SK-N-SH (cell line): ENCODE data around the gene SMG7. TPM values are rescaled to one million over a fixed set of nuclear protein-coding genes. Genes with fewer than 3 reads are reported as not detected.
A peak's percentile ranks its signal among the peaks of the same experiment; 100 is the strongest.

Experiments used
- CTCF ChIA-PET: fragments of 300-600, 350-600 bp; formaldehyde crosslinking; extraction: SDS; loops from one replicate; lab custom pipeline; 2021; lab: Yijun Ruan, JAX
- POLR2A ChIA-PET: fragments of 350-600 bp; sonication (Branson Sonifier 250); formaldehyde crosslinking; extraction: SDS; loops from one replicate; lab custom pipeline; 2020; ENCODE audit warnings: antibody characterized with exemption, inconsistent platforms; lab: Yijun Ruan, JAX
- DNase-seq: peaks from one replicate; pipeline ENCODE4 v3.0.0; 2012
- H2AFZ ChIP-seq: fragments of 200-600 bp; sonication (generic); 2 replicates; pipeline ENCODE4 v1.8.1; 2016; ENCODE audit warnings: antibody characterized with exemption, mild to moderate bottlenecking, low read depth
- H3F3A ChIP-seq: fragments of 200-600 bp; sonication (generic); replicated peaks from 2 replicates; pipeline ENCODE3; 2016; ENCODE audit warnings: antibody characterized with exemption, mild to moderate bottlenecking; ENCODE audit not compliant: insufficient read depth
- H3K27ac ChIP-seq, 2 experiments: fragments of 200-500 bp in 1 of 2; fragments of 200-600 bp in 1 of 2; sonication (Bioruptor generic) in 1 of 2; sonication (generic), shearing (Covaris generic) in 1 of 2; 2 replicates each; pipeline versions ENCODE4 v1.5.1 to v1.6.1; 2014 to 2016; ENCODE audit warnings: low read depth in 2 of 2, inconsistent platforms in 1 of 2, low read length in 1 of 2, mild to moderate bottlenecking in 1 of 2, mixed read lengths in 1 of 2
- H3K27me3 ChIP-seq: fragments of 200-600 bp; sonication (generic), shearing (Covaris generic); 2 replicates; pipeline ENCODE4 v1.6.1; 2016; ENCODE audit warnings: mixed run types; ENCODE audit not compliant: insufficient read depth
- H3K36me3 ChIP-seq, 2 experiments: fragments of 200-500 bp in 1 of 2; fragments of 200-600 bp in 1 of 2; sonication (Bioruptor generic) in 1 of 2; sonication (generic) in 1 of 2; replicated peaks in 1 of 2; 2 replicates each; pipeline versions ENCODE3 to v1.5.1; 2014 to 2016; ENCODE audit warnings: low read length in 1 of 2, mild to moderate bottlenecking in 1 of 2; ENCODE audit not compliant: insufficient read depth in 2 of 2, control insufficient read depth in 1 of 2
- H3K4me1 ChIP-seq, 2 experiments: fragments of 200-500 bp in 1 of 2; fragments of 200-600 bp in 1 of 2; sonication (Bioruptor generic) in 1 of 2; sonication (generic), shearing (Covaris generic) in 1 of 2; 2 replicates each; pipeline versions ENCODE4 v1.5.1 to v1.6.1; 2014 to 2016; ENCODE audit warnings: low read depth in 1 of 2, low read length in 1 of 2, mixed run types in 1 of 2; ENCODE audit not compliant: insufficient read depth in 2 of 2, control insufficient read depth in 1 of 2
- H3K4me2 ChIP-seq: fragments of 200-600 bp; sonication (generic), shearing (Covaris generic); 2 replicates; pipeline ENCODE4 v1.6.1; 2017; ENCODE audit warnings: mixed run types
- H3K4me3 ChIP-seq, 2 experiments: fragments of 200-500 bp in 1 of 2; fragments of 200-600 bp in 1 of 2; sonication (Bioruptor generic) in 1 of 2; sonication (generic), shearing (Covaris generic) in 1 of 2; 2 replicates each; pipeline versions ENCODE4 v1.5.1 to v1.8.1; 2014 to 2016; ENCODE audit warnings: low read depth in 2 of 2, inconsistent platforms in 1 of 2, low read length in 1 of 2, mild to moderate bottlenecking in 1 of 2, mixed read lengths in 1 of 2, moderate library complexity in 1 of 2
- H3K79me2 ChIP-seq: fragments of 200-600 bp; sonication (generic); 2 replicates; pipeline ENCODE4 v1.8.1; 2017; ENCODE audit warnings: mild to moderate bottlenecking; ENCODE audit not compliant: insufficient read depth
- H3K9ac ChIP-seq: fragments of 200-600 bp; sonication (generic); 2 replicates; pipeline ENCODE4 v1.6.1; 2017; ENCODE audit warnings: mixed run types
- H3K9me2 ChIP-seq: fragments of 200-600 bp; sonication (generic); 2 replicates; pipeline ENCODE4 v1.6.1; 2017; ENCODE audit warnings: mixed run types
- H3K9me3 ChIP-seq: fragments of 200-600 bp; sonication (generic); 2 replicates; pipeline ENCODE4 v1.6.1; 2017; ENCODE audit warnings: mixed run types, mild to moderate bottlenecking, moderate library complexity
- H4K20me1 ChIP-seq: fragments of 200-600 bp; sonication (generic); 2 replicates; pipeline ENCODE4 v1.6.1; 2017; ENCODE audit warnings: mild to moderate bottlenecking, mixed run types; ENCODE audit not compliant: insufficient read depth
- CHD2 ChIP-seq: fragments of 150-350 bp; IDR thresholded peaks from 2 replicates; pipeline ENCODE4 v1.6.1; 2018; ENCODE audit warnings: low read length; ENCODE audit not compliant: partially characterized antibody
- ELF1 ChIP-seq: IDR thresholded peaks from 2 replicates; pipeline ENCODE4 v1.4.0; 2012
- EP300 ChIP-seq, 2 experiments: IDR thresholded peaks; 2 replicates each; pipeline versions ENCODE4 v1.4.0 to v1.6.1; 2012; ENCODE audit warnings: borderline replicate concordance in 1 of 2, low read depth in 1 of 2, low read length in 1 of 2
- FOXM1 ChIP-seq: IDR thresholded peaks from 2 replicates; pipeline ENCODE4 v1.4.0; 2012; ENCODE audit warnings: low read depth, mild to moderate bottlenecking
- GABPA ChIP-seq: IDR thresholded peaks from 2 replicates; pipeline ENCODE4 v1.4.0; 2012; ENCODE audit warnings: low read depth, mild to moderate bottlenecking
- IRF3 ChIP-seq: fragments of 150-350 bp; IDR thresholded peaks from 2 replicates; pipeline ENCODE4 v1.6.1; 2016; ENCODE audit warnings: mild to moderate bottlenecking, low read depth, low read length
- JUND ChIP-seq: IDR thresholded peaks from 2 replicates; pipeline ENCODE4 v1.4.0; 2012
- MEF2A ChIP-seq: IDR thresholded peaks from 2 replicates; pipeline ENCODE4 v1.4.0; 2012; ENCODE audit warnings: low read depth, borderline replicate concordance
- MXI1 ChIP-seq: IDR thresholded peaks from 2 replicates; pipeline ENCODE4 v1.6.1; 2012; ENCODE audit warnings: mild to moderate bottlenecking, low read depth, low read length, improper control_type of control experiment
- NFIC ChIP-seq: IDR thresholded peaks from 2 replicates; pipeline ENCODE4 v1.4.0; 2012; ENCODE audit warnings: borderline replicate concordance
- POLR2AphosphoS5 ChIP-seq: IDR thresholded peaks from 2 replicates; pipeline ENCODE4 v1.6.1; 2012; ENCODE audit warnings: low read depth, low read length
- RXRA ChIP-seq: IDR thresholded peaks from 2 replicates; pipeline ENCODE4 v1.4.0; 2012; ENCODE audit warnings: low read depth, mild to moderate bottlenecking, borderline replicate concordance
- SIN3A ChIP-seq: IDR thresholded peaks from 2 replicates; pipeline ENCODE4 v1.6.1; 2012; ENCODE audit warnings: low read depth, mild to moderate bottlenecking, low read length, moderate library complexity, borderline replicate concordance
- SMC3 ChIP-seq: IDR thresholded peaks from 2 replicates; pipeline ENCODE4 v1.6.1; 2012; ENCODE audit warnings: low read depth, low read length, improper control_type of control experiment
- TAF1 ChIP-seq: IDR thresholded peaks from 2 replicates; pipeline ENCODE4 v1.6.1; 2012; ENCODE audit warnings: low read depth, mild to moderate bottlenecking, low read length, moderate library complexity, borderline replicate concordance
- TCF12 ChIP-seq: IDR thresholded peaks from 2 replicates; pipeline ENCODE4 v1.4.0; 2012
- TEAD4 ChIP-seq: IDR thresholded peaks from 2 replicates; pipeline ENCODE4 v1.4.0; 2012; ENCODE audit warnings: mild to moderate bottlenecking, borderline replicate concordance; ENCODE audit not compliant: insufficient read depth
- USF1 ChIP-seq: IDR thresholded peaks from 2 replicates; pipeline ENCODE4 v1.4.0; 2012; ENCODE audit warnings: low read depth, borderline replicate concordance
- ZBTB33 ChIP-seq: IDR thresholded peaks from 2 replicates; pipeline ENCODE4 v1.4.0; 2012; ENCODE audit warnings: low read depth, borderline replicate concordance
- WGBS: methylation state at CpG from one replicate; pipeline ENCODE4 v1.1.6; 2017; ENCODE audit warnings: low lambda C conversion rate; 5-methylcytosine and 5-hydroxymethylcytosine counted together
- polyA plus RNA-seq, 3 experiments: library from polyadenylated mRNA; depleted of rRNA; stranded (reverse); fragments of >200 nt; gene quantifications; 2 replicates each; pipeline ENCODE4 v1.2.3, GENCODE V29; 2012
- TF ChIP-seq, protein P1 (sequence below): IDR thresholded peaks from 2 replicates; pipeline ENCODE4; 2012
- TF ChIP-seq, protein P2 (sequence below): fragments of 200-600 bp; sonication (generic); IDR thresholded peaks from 2 replicates; pipeline ENCODE4 v1.6.1; 2017; ENCODE audit warnings: antibody characterized with exemption, mild to moderate bottlenecking, moderate library complexity
- TF ChIP-seq, protein P3 (sequence below): IDR thresholded peaks from 2 replicates; pipeline ENCODE4 v1.4.0; 2012; ENCODE audit warnings: low read depth

SMG7 gene
- polyA plus RNA-seq, 1 of the 3 experiments (the other 2 are of a cell fraction): 19.8 TPM

GRCh38 chr1:183470961-183471742 lies 1.1 kb upstream of the SMG7 start:
- WGBS: 2% methylated on average over 17 of the region's 47 CpGs
- Histone ChIP-seq H3K27me3 (no peaks in the 10 kb centered on the region), H3F3A (peaks cover 8% of the 10 kb centered on the region), H3K9ac (peak overlapping the region; percentile 95)
- POLR2A ChIA-PET: interaction anchor here (0.5 kb wide), 1 partner anchor 440 kb away, joined by 6 read pairs; no protein-coding TSS in a partner anchor
- TF ChIP-seq, protein P1, sequence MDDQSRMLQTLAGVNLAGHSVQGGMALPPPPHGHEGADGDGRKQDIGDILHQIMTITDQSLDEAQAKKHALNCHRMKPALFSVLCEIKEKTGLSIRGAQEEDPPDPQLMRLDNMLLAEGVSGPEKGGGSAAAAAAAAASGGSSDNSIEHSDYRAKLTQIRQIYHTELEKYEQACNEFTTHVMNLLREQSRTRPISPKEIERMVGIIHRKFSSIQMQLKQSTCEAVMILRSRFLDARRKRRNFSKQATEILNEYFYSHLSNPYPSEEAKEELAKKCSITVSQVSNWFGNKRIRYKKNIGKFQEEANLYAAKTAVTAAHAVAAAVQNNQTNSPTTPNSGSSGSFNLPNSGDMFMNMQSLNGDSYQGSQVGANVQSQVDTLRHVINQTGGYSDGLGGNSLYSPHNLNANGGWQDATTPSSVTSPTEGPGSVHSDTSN: peak; percentile 2; the same call in 1 of the 2 replicates
- no peak for TF ChIP-seq IRF3
- 0 out of 2 replicates have a peak, but pooled peaks have one; percentile 32 for TF ChIP-seq RXRA
- TF ChIP-seq FOXM1: 0 out of 2 replicates have a peak, but pooled peaks have one; percentile 14
- TF ChIP-seq, protein P2, sequence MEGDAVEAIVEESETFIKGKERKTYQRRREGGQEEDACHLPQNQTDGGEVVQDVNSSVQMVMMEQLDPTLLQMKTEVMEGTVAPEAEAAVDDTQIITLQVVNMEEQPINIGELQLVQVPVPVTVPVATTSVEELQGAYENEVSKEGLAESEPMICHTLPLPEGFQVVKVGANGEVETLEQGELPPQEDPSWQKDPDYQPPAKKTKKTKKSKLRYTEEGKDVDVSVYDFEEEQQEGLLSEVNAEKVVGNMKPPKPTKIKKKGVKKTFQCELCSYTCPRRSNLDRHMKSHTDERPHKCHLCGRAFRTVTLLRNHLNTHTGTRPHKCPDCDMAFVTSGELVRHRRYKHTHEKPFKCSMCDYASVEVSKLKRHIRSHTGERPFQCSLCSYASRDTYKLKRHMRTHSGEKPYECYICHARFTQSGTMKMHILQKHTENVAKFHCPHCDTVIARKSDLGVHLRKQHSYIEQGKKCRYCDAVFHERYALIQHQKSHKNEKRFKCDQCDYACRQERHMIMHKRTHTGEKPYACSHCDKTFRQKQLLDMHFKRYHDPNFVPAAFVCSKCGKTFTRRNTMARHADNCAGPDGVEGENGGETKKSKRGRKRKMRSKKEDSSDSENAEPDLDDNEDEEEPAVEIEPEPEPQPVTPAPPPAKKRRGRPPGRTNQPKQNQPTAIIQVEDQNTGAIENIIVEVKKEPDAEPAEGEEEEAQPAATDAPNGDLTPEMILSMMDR: peak; percentile 13; the same call in 1 of the 2 replicates
- 0 out of 2 replicates have a peak, but pooled peaks have one; percentile 12 for TF ChIP-seq NFIC
- TF ChIP-seq SMC3: no peak
- TF ChIP-seq, protein P3, sequence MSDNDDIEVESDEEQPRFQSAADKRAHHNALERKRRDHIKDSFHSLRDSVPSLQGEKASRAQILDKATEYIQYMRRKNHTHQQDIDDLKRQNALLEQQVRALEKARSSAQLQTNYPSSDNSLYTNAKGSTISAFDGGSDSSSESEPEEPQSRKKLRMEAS: peak; percentile 97
- peak; percentile 44; the same call in 1 of the 2 replicates for TF ChIP-seq TCF12
- peak; percentile 35 for TF ChIP-seq TAF1
- TF ChIP-seq ELF1: peak; percentile 42; the same call in 1 of the 2 replicates
- no peak for TF ChIP-seq GABPA
- TF ChIP-seq USF1: peak; percentile 42; the same call in 1 of the 2 replicates
- TF ChIP-seq POLR2AphosphoS5: 0 out of 2 replicates have a peak, but pooled peaks have one; percentile 4
- TF ChIP-seq JUND: no peak
- TF ChIP-seq MEF2A: no peak
- TF ChIP-seq CHD2: peak; percentile 97
- 0 out of 2 replicates have a peak, but pooled peaks have one; percentile 46 for TF ChIP-seq TEAD4
- 0 out of 4 replicates have a peak, but pooled peaks have one; percentile 5 to 15 for TF ChIP-seq EP300 (IDR thresholded peaks at IDR 0.05; ENCODE audit: borderline replicate concordance in 1 of 2, low read depth in 1 of 2, low read length in 1 of 2)
- peak; percentile 88 for TF ChIP-seq ZBTB33
- TF ChIP-seq SIN3A: peak; percentile 91; the same call in 1 of the 2 replicates
- peak; percentile 98 for TF ChIP-seq MXI1
- TF ChIP-seq, all 33 proteins: peak for 17
- Histone ChIP-seq H3K79me2 (peaks cover 38% of the 10 kb centered on the region), H3K9me2 (no peaks in the 10 kb centered on the region), H3K9me3 (no peaks in the 10 kb centered on the region), H3K4me2 (peak overlapping the region; percentile 85), H3K4me3 (peak overlapping the region; percentile 77 to 96), H3K4me1 (peaks cover 0 to 4% of the 10 kb centered on the region in 2 experiments; a peak in 3 of 4 replicates), H3K36me3 (peaks cover 0 to 3% of the 10 kb centered on the region in 2 experiments), H4K20me1 (peaks cover 28% of the 10 kb centered on the region), H2AFZ (peak overlapping the region; percentile 87), H3K27ac (peak overlapping the region; percentile 99 to 100)
- DNase-seq: peak; percentile 74
- CTCF ChIA-PET: interaction anchor here (0.6 to 1.5 kb wide), 7 partner anchors 54 to 445 kb away, joined by 3 to 7 read pairs (median 5); no protein-coding TSS in a partner anchor
